K562 treated with DMSO at 1 percent for 12 hours (cell line): ENCODE results near the gene SS18L1. TPM values are rescaled to one million over a fixed set of nuclear protein-coding genes. Genes with fewer than 3 reads are reported as not detected.

Source experiments
- total RNA-seq: library from RNA; unstranded; fragments of 300-600 nt; gene quantifications from 2 replicates; pipeline ENCODE4 v1.2.3, GENCODE V29; 2022; ENCODE audit not compliant: insufficient read depth

The SS18L1 gene, protein sequence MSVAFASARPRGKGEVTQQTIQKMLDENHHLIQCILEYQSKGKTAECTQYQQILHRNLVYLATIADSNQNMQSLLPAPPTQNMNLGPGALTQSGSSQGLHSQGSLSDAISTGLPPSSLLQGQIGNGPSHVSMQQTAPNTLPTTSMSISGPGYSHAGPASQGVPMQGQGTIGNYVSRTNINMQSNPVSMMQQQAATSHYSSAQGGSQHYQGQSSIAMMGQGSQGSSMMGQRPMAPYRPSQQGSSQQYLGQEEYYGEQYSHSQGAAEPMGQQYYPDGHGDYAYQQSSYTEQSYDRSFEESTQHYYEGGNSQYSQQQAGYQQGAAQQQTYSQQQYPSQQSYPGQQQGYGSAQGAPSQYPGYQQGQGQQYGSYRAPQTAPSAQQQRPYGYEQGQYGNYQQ
- 4.8 and 12.2 TPM in 2 replicates for total RNA-seq

DNA sequence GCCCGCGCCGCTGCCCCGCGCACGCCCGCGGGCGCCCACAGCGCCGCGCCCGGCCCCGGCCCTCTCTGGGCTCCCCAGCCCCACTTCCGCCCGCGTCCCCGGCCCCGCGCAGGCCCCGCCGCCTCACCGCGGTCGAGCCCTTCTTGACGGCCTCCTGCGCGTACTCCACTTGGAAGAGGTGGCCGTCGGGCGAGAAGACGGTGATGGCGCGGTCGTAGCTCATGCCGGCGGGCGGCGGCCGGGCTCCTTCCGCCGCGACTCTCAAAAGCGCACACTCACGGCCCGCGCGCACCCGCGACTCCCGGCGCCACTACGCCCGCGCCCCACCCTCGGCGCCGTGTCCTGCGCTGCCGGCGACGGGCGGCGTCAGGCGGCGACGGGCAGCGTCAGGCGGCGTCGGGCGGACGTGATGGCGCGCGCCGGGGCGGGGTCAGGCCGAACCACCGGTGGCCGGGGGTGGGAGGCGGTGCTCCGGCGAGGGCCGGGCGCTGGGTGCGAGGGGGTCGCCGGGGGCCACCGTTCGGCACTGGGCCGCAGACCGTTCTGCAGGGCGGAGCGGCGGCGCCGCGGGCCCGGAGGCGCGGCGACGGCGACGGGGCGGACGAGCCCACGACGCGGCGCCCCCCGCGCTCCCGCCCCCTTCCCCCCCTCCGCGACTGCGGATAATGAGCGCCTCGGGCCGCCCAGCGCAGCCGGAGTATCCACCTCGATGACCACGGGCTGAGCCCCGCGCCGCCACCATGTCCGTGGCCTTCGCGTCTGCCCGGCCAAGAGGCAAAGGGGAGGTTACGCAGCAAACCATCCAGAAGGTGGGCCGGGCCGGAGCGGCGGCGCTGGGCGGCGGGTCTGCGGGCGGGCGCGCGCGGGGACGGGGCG lies at the start of gene SS18L1, which contains the start of gene PSMA7:
TSS of gene SS18L1 (plus strand) at position 689 of the 876 bp plus-strand sequence. CDS start at position 741, 52 bp downstream.
TSS of gene PSMA7 (minus strand) at position 314 of the 876 bp plus-strand sequence. CDS start at position 223, 91 bp downstream.

DNA sequence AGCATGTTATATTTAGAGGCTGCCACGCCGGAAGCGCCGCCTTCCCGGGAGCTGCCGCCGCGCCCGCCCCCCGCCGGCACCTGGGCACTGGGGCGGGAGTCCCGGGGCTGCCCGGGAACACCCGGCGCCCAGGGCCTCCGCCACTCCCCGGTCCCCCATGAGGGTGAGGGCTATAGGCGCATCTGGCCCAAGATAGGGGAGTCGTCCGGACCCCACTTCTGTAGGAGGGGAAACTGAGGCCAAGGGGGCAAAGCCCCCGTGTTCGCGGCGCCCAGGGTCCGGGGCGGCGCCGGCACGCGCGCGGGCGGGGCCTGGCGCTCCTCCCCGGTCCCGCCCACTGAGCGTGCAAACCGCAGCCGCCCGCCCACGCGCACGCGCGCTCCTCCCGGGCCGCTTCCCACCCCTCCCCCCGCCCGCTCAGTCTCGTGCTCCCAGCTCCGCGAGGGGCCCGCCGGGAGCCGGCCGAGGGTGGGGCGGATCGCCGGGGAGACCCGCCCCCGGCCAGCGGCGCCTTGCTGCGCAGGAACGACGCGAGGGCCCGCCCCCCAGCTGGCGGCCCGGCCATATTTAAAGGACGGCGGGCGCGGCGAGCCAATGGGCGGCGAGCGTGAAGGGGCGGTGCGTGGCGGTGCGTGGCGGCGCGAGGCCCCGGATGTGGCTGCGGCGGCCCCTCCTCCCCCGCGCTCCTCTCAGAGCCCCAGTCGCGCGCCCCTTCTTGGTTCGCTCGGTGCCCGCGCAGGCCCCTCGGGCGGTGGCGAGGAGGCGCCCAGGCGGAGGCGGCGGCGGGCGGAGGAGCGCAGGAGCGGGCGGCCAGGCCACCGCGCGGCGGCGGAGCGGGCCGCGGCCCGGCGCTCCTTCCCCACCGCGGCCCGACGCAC lies 21.6 kb upstream of the SS18L1 start, which contains the start of gene LSM14B:
TSS of gene LSM14B (plus strand) at position 700 of the 878 bp plus-strand sequence. CDS start 192 bp downstream, outside the sequence.

DNA sequence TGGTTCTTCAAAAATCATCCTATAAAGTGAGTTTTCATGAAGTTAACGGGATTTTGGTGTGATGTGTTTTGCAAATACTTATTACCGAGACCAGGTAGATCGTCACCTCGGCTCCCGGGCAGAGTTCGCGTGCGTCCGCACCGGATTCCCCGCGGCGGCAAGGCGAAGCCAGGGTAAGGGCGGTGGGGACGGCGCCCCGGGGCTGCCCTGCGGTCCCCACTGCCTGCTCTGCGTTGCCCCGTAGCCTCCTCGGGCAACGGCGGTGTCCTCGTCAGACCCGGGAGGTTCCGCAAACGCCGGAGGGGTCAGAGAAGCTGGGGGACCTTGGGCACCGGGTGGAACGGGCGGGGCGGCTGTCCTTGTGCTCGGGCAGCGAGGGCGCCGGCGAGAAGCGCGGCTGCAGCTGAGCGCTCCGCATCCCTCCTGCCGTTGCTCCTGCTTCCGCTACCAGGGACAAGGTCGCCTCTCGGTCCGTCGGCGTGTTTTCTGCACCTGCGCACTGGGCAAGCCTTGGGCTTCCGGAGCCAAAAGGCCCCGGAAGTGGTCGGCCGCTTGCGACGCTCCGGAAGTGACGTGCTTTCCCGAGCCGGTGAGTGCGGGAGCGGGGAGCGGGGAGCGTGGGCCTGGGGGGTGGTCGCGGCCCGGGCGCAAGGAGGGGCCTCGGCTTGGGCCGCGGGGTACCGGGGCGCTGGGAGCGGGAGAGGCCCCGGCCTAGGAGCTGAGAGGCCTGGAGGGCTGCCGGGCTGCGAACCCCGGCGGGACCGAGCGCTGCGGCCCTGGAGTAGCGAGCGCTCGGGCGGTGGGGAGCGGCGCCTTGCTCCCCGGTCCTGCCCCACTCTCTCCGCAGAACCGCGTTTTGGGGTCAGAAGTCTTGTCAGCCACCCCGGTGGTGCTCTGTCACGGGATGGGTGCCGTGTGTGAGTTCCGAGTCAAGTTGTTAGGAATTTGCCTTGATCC lies 39.2 kb downstream of the SS18L1 start, which contains the start of gene MTG2:
TSS of gene MTG2 (plus strand) at position 560 of the 957 bp plus-strand sequence. CDS start 10,393 bp downstream, outside the sequence.

DNA sequence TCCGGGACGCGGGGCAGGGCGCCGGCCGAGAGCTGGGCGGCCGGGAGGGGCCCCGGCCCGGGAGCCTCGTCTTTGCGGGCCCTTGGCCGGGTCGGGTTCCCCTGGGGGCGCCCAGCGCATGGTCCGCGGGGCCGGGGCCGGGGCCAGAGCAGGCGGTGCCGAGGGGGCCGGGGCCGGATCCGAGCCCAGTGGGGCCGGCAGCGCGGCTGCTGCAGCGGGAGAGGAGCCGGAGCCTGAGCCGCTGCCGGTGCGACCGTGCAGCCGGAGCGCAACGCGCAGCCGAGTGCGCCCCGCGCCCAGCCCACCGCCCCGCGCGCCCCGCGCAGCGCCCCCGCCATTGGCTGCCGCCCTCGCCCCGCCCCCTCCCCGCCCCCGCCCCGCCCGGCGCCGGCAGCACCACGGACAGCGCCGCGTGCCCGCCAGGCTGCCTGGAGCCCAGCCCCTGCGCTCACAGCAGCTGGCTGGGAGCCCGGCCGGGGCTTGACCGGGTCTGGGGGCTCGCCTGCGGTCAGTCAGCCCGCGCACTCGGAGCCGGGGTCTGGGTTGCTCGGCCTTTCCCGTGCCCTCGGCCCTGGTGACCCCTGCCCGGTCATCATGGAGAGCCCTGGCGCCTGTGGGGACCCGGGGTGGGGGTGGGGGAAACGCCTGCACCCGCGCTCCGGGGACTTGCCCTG lies 76.6 kb downstream of the SS18L1 start, which contains the start of gene HRH3:
TSS of gene HRH3 (minus strand) at position 287 of the 674 bp plus-strand sequence. CDS start 308 bp downstream, outside the sequence.

Other genes with a start within 250 kb of the SS18L1 start
- gene TAF4, start 77.9 kb upstream of the SS18L1 start, total RNA-seq, result 5.5 and 14.5 TPM in 2 replicates
- 20.5 and 34.2 TPM in 2 replicates for gene LSM14B, start 21.3 kb upstream of the SS18L1 start, total RNA-seq
- 426 and 559 TPM in 2 replicates for gene PSMA7, start 375 bp upstream of the SS18L1 start, total RNA-seq
- 37.3 and 43.0 TPM in 2 replicates for gene MTG2, start 39.3 kb downstream of the SS18L1 start, total RNA-seq
- gene HRH3, start 76.5 kb downstream of the SS18L1 start, total RNA-seq, result not detected in 2 replicates
- gene OSBPL2, start 94.8 kb downstream of the SS18L1 start, total RNA-seq, result 10.9 and 26.4 TPM in 2 replicates
- 163 and 209 TPM in 2 replicates for gene ADRM1, start 159.2 kb downstream of the SS18L1 start, total RNA-seq
- gene LAMA5, start 223.5 kb downstream of the SS18L1 start, total RNA-seq, result 31.7 and 36.7 TPM in 2 replicates
- 6,686 and 11,238 TPM in 2 replicates for gene RPS21, start 243.3 kb downstream of the SS18L1 start, total RNA-seq